Right lobe of liver (tissue), 4 donors: Measurements from ENCODE around the gene PLA2G4C.

Source experiments
- CTCF ChIP-seq, 4 donors: fragments of 200-600 bp in 3 of 4; fragments of 450-650 bp in 1 of 4; IDR thresholded peaks; one replicate each; pipeline versions ENCODE4 v1.5.1 to v1.8.0; 2016 to 2022; ENCODE audit warnings: antibody characterized with exemption in 4 of 4, mild to moderate bottlenecking in 2 of 4
- POLR2A ChIP-seq: fragments of 450-650 bp; IDR thresholded peaks from one replicate; pipeline ENCODE4 v1.6.1; 2017; ENCODE audit warnings: antibody characterized with exemption, mild to moderate bottlenecking
- donor health status: DM: no; HTN: no; CAD: no.
- donor health status: DM: no; HTN: no; CAD: no.
- donor health status: DM: no; HTN: yes; CAD: no.

DNA sequence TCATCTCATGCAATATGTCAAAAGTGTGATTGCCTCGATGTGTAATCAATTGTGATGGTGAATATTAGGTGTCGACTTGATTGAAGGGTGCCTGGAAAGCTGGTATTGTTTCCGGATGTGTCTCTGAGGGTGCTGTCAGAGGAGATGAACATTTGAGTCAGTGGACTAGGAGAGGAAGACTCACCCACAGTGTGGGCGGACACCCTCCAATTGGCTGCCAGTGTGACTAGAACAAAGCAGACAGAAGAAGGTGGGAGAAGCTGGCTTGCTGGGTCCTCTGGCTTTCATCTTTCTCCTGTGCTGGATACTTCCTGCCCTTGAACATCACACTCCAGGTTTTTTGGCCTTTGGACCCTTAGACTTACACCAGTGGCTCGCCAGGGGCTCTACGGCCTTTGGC, 51.3 kb downstream of the PLA2G4C start:
- TF ChIP-seq POLR2A (no peak), CTCF (IDR thresholded peaks at IDR 0.05) (no peak)
